PFSK-1 (cell line): Measurements from ENCODE around the gene B3GNT8.

Experiments
- POLR2AphosphoS5 ChIP-seq: IDR thresholded peaks from 2 replicates; pipeline ENCODE4 v1.6.1; 2012; ENCODE audit warnings: low read depth, mild to moderate bottlenecking, control low read depth, low read length, moderate library complexity
- SIN3A ChIP-seq: IDR thresholded peaks from 2 replicates; pipeline ENCODE4 v1.6.1; 2012; ENCODE audit warnings: mild to moderate bottlenecking, low read length, moderate library complexity, borderline replicate concordance; ENCODE audit not compliant: insufficient read depth
- TAF1 ChIP-seq: IDR thresholded peaks from 2 replicates; pipeline ENCODE4 v1.6.1; 2012; ENCODE audit warnings: low read length, control low read depth, borderline replicate concordance; ENCODE audit not compliant: insufficient read depth
- TF ChIP-seq, protein P1 (sequence below), 2 experiments: IDR thresholded peaks; 2 replicates each; pipeline versions ENCODE4 v1.6.1 to v1.8.0; 2011 to 2012; ENCODE audit warnings: low read depth in 2 of 2, low read length in 2 of 2, control low read depth in 1 of 2, inconsistent platforms in 1 of 2, mild to moderate bottlenecking in 1 of 2, moderate library complexity in 1 of 2; ENCODE audit not compliant: insufficient read depth in 1 of 2

DNA sequence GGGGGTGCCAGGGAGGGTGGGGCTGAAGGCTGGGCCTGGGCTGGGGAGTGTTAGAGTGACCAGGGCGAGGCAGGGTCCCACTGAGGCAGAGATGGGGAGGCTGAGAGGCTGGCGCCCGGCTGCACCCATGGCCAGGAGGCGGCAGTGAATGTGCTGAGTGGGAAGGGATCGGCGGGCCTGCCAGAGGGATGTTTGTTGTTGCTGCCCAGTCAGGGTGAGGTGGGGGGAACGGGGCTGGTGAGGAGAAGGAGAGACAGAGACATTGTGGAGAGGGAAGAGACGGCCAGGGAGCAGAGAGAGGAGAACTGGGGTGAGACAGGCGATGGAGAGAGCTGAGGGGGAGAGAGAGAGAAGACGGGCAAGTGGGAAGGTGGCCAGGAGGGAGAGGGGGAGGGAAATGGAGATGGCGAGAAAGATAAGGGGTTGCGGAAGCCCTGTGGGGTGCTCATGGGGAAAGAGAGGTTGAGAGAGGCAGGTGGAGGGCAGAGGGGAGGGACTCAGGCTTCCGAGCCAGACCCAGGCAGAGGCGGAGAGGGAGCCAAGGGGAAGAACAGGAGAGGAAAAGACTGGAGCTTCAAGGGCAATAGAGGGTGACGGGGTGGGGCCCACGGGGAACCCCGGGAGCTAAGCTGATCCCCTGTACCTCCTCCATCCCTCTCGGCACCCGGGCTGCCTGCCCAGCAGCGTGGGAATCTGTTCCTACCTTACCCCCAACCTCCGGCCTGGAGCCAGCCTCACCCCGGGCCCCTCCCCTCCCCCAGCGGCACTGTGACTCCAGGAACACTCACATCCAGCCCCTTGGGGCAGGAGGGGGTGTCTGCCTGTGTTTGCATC, 690 bp upstream of the B3GNT8 start:
- no peak for TF ChIP-seq TAF1
- TF ChIP-seq, protein P1, sequence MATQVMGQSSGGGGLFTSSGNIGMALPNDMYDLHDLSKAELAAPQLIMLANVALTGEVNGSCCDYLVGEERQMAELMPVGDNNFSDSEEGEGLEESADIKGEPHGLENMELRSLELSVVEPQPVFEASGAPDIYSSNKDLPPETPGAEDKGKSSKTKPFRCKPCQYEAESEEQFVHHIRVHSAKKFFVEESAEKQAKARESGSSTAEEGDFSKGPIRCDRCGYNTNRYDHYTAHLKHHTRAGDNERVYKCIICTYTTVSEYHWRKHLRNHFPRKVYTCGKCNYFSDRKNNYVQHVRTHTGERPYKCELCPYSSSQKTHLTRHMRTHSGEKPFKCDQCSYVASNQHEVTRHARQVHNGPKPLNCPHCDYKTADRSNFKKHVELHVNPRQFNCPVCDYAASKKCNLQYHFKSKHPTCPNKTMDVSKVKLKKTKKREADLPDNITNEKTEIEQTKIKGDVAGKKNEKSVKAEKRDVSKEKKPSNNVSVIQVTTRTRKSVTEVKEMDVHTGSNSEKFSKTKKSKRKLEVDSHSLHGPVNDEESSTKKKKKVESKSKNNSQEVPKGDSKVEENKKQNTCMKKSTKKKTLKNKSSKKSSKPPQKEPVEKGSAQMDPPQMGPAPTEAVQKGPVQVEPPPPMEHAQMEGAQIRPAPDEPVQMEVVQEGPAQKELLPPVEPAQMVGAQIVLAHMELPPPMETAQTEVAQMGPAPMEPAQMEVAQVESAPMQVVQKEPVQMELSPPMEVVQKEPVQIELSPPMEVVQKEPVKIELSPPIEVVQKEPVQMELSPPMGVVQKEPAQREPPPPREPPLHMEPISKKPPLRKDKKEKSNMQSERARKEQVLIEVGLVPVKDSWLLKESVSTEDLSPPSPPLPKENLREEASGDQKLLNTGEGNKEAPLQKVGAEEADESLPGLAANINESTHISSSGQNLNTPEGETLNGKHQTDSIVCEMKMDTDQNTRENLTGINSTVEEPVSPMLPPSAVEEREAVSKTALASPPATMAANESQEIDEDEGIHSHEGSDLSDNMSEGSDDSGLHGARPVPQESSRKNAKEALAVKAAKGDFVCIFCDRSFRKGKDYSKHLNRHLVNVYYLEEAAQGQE (IDR thresholded peaks at IDR 0.05; ENCODE audit: insufficient read depth in 1 of 2, low read depth in 2 of 2, low read length in 2 of 2): no peak
- TF ChIP-seq POLR2AphosphoS5: no peak
- no peak for TF ChIP-seq SIN3A
